Bronchial epithelial cell (primary cell): ENCODE results near the gene RASSF4. TPM values are rescaled to one million over a fixed set of nuclear protein-coding genes. Genes with fewer than 3 reads are reported as not detected.

Source experiments
- DNase-seq: peaks from one replicate; pipeline ENCODE4 v3.0.0-alpha.2; 2010; ENCODE audit warnings: low read depth
- FAIRE-seq: peaks from 2 replicates; lab custom pipeline; 2011; peaks lifted over from hg19 to GRCh38; lab: Jason Lieb, UNC
- H3K27me3 ChIP-seq: 2 replicates; pipeline ENCODE4 v1.5.1; 2011; ENCODE audit warnings: low read length; ENCODE audit not compliant: control insufficient read depth, insufficient read depth
- H3K36me3 ChIP-seq: 2 replicates; pipeline ENCODE4 v1.5.1; 2011; ENCODE audit warnings: low read length; ENCODE audit not compliant: control insufficient read depth, insufficient read depth
- H3K4me3 ChIP-seq: 2 replicates; pipeline ENCODE4 v1.5.1; 2011; ENCODE audit warnings: mild to moderate bottlenecking, low read depth, low read length, control low read depth
- CTCF ChIP-seq: IDR thresholded peaks from 2 replicates; pipeline ENCODE4 v1.5.1; 2011; ENCODE audit warnings: mild to moderate bottlenecking, moderate library complexity, low read length, control low read depth, inconsistent platforms; ENCODE audit not compliant: insufficient read depth, severe bottlenecking
- total RNA-seq: library from RNA; depleted of rRNA; stranded (reverse); fragments of >200 nt; gene quantifications from 2 replicates; pipeline ENCODE4 v1.2.1, GENCODE V29; 2014

RASSF4 gene
- total RNA-seq, result 0.26 and 0.51 TPM in 2 replicates

DNA sequence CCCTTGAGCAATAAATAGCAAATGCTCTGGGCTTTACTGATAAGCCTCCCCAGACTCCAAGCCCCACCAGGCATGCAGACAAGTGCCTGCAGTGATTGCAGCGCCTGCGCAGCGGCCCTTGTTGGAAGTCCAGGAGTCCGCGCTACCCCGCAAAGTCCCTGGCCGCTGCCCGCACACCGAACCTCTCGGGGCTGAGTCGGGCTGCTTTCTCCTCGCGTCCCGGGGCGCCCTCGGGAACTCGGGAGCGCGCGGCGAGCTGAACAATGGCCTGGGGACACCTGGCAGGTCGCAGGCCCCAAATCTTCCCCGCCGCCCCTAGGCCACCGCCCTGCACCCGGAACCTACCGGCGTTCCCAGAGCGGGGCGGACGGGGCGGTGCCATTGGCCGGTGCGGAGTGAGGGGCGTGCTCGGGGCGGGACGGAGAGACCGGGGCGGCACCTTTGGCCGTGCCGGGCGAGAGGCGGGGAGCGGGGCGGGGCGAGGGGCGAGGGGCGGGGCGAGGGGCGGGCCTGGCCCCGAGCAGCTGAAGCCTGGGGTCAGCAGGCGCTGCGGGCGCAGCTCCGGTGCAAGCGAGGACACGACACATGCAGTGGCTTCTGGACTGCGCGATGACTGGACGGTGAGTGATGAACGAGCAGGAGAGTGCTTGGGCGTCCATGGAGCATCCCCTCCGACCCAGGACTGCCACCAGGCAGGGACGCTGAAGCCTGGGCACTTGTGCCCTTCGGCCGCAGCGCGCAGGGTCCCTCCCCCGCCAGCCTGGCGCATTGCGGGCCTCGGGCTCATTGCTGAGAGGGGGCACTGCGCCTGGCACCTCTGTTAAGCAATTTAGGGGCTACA, at the start of gene RASSF4:
Gene RASSF4 (plus strand): TSS at position 556 of the 841 bp plus-strand sequence. CDS start 10,401 bp downstream, outside the sequence.
- DNase-seq (peak; percentile 59), FAIRE-seq (no peak)
- H3K4me3 ChIP-seq, result peak within 1 kb of the TSS; percentile 66
- H3K36me3 ChIP-seq, result no peaks in the 10 kb centered on the region
- TF ChIP-seq CTCF, result no peak
- no peaks in the 10 kb centered on the region for H3K27me3 ChIP-seq

DNA sequence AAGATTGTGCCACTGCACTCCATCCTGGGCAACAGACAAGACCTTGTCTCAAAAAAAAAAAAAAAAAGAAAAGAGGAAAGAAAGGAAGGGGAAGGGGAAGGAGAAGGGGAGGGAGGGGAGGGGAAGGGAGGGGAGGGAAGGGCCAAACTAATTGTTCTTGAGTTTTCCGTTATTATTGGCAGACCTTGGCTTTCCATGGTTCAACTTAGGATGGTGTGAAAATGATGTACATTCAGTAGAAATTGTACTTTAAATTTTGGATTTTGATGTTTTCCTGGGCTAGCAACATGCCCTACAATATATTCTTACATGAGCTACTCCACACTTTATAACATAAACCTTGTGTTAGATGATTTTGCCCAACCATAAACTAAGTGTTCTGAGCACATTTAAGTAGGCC, 49.7 kb upstream of the RASSF4 start:
- DNase-seq (no peak), FAIRE-seq (no peak)
- no peaks in the 10 kb centered on the region for H3K27me3 ChIP-seq
- H3K36me3 ChIP-seq, result no peaks in the 10 kb centered on the region
- no peak overlapping the region for H3K4me3 ChIP-seq
- TF ChIP-seq CTCF, result no peak

GRCh38 chr10:44910602-44911001, 49.0 kb upstream of the RASSF4 start:
- Histone ChIP-seq H3K4me3 (no peak overlapping the region), H3K36me3 (no peaks in the 10 kb centered on the region), H3K27me3 (no peaks in the 10 kb centered on the region)
- FAIRE-seq (no peak), DNase-seq (no peak)
- no peak for TF ChIP-seq CTCF

- H3K27me3 ChIP-seq, result no peaks in the 10 kb centered on the region
- FAIRE-seq (no peak), DNase-seq (no peak)
- H3K36me3 ChIP-seq, result no peaks in the 10 kb centered on the region
- H3K4me3 ChIP-seq, result no peak within 1 kb of the TSS
- TF ChIP-seq CTCF, result no peak
Observed at GRCh38 chr10:44911081-44911540, 48.5 kb upstream of the RASSF4 start, which contains the start of gene TMEM72. Gene TMEM72 (plus strand): TSS chr10:44911337. CDS start chr10:44911513, 176 bp downstream.

GRCh38 chr10:44911951-44912350, 47.7 kb upstream of the RASSF4 start:
- H3K36me3 ChIP-seq, result no peaks in the 10 kb centered on the region
- TF ChIP-seq CTCF, result no peak
- FAIRE-seq (no peak), DNase-seq (no peak)
- no peak overlapping the region for H3K4me3 ChIP-seq
- no peaks in the 10 kb centered on the region for H3K27me3 ChIP-seq
